ENCODE results near the gene SUSD2.

- TF ChIP-seq CTCF (conservative IDR thresholded peaks at IDR 0.05 in 1 of 2, IDR thresholded peaks at IDR 0.05 in 1 of 2; ENCODE audit: low read depth in 1 of 2, low read length in 2 of 2) (no peak), EZH2 (IDR thresholded peaks at IDR 0.05; ENCODE audit: low read length, missing control alignments) (no peak)
Measured at GRCh38 chr22:24207264-24208011, 26.2 kb downstream of the SUSD2 start.
